HCT116 (cell line): ENCODE data around the gene EXOSC10. TPM values are rescaled to one million over a fixed set of nuclear protein-coding genes. Genes with fewer than 3 reads are reported as not detected.

Experiments
- ATAC-seq: fragments of 200-7000 bp; cut with Tn5 transposase; 2 replicates; pipeline ENCODE4 v1.9.1; 2020; ENCODE audit warnings: mild to moderate bottlenecking, moderate library complexity
- BruUV-seq: library from RNA; stranded (reverse); fragments of 400-500 nt; replicated peaks from 2 replicates; lab custom pipeline; 2021; lab: Mats Ljungman, UMichigan
- CTCF ChIA-PET: fragments of 300-600 bp; sonication (Branson Sonifier 250); formaldehyde crosslinking; loops from one replicate; lab custom pipeline; 2021; ENCODE audit warnings: antibody characterized with exemption; lab: Charles Lee
- POLR2A ChIA-PET: fragments of 300-600, 350-600 bp; sonication (Branson Sonifier 250); formaldehyde crosslinking; loops from one replicate; lab custom pipeline; 2021; ENCODE audit warnings: antibody characterized with exemption; lab: Charles Lee
- RAD21 ChIA-PET, 2 experiments: fragments of 300-600 bp; sonication (Branson Sonifier 250); formaldehyde crosslinking; loops; one replicate each; lab custom pipeline; 2023; ENCODE audit warnings: low total read pairs in 2 of 2; ENCODE audit not compliant: uncharacterized antibody in 2 of 2, unreplicated experiment in 2 of 2, low non-redundant PET in 1 of 2; lab: Charles Lee
- DNase-seq: peaks from one replicate; pipeline ENCODE4 v3.0.0-alpha.2; 2010; ENCODE audit warnings: low read depth, low spot score
- H2AFZ ChIP-seq: fragments of 200-600 bp; shearing (Covaris generic), sonication (generic); 2 replicates; pipeline ENCODE4 v1.6.1; 2017; ENCODE audit warnings: low read depth, mixed run types, mixed read lengths, antibody characterized with exemption, low read length; ENCODE audit not compliant: poor library complexity, severe bottlenecking
- H3K27ac ChIP-seq: 2 replicates; pipeline ENCODE4 v1.5.1; 2012; ENCODE audit warnings: low read depth, low read length
- H3K27me3 ChIP-seq: fragments of 200-600 bp; sonication (generic); 2 replicates; pipeline ENCODE4 v1.6.1; 2016; ENCODE audit warnings: mixed run types, low read length, mixed read lengths; ENCODE audit not compliant: insufficient read depth
- H3K36me3 ChIP-seq, 2 experiments: fragments of 200-500 bp in 1 of 2; fragments of 200-600 bp in 1 of 2; sonication (Bioruptor generic) in 1 of 2; sonication (generic) in 1 of 2; 2 replicates each; pipeline versions ENCODE4 v1.5.1 to v1.6.1; 2014 to 2016; ENCODE audit warnings: low read length in 2 of 2, inconsistent platforms in 1 of 2, mixed read lengths in 1 of 2, mixed run types in 1 of 2; ENCODE audit not compliant: insufficient read depth in 2 of 2, control insufficient read depth in 1 of 2
- H3K4me1 ChIP-seq, 2 experiments: fragments of 200-600 bp in 1 of 2; sonication (generic) in 1 of 2; 2 replicates each; pipeline versions ENCODE4 v1.5.1 to v1.6.1; 2012 to 2017; ENCODE audit warnings: low read length in 2 of 2, inconsistent platforms in 1 of 2, mild to moderate bottlenecking in 1 of 2, mixed read lengths in 1 of 2, mixed run types in 1 of 2, moderate library complexity in 1 of 2; ENCODE audit not compliant: insufficient read depth in 2 of 2, control insufficient read depth in 1 of 2
- H3K4me2 ChIP-seq: fragments of 200-600 bp; sonication (generic); 2 replicates; pipeline ENCODE4 v1.6.1; 2017; ENCODE audit warnings: mixed run types, low read length, mixed read lengths
- H3K4me3 ChIP-seq, 2 experiments: fragments of 200-600 bp in 1 of 2; sonication (generic) in 1 of 2; replicated peaks in 1 of 2; 2 replicates each; pipeline ENCODE4 v1.5.1; 2011 to 2016; ENCODE audit warnings: low read length in 2 of 2, control low read depth in 1 of 2, low read depth in 1 of 2, mild to moderate bottlenecking in 1 of 2, mixed read lengths in 1 of 2, mixed run types in 1 of 2
- H3K79me2 ChIP-seq: fragments of 200-600 bp; sonication (generic); 2 replicates; pipeline ENCODE4 v1.6.1; 2017; ENCODE audit warnings: mild to moderate bottlenecking, mixed run types, low read length, moderate library complexity, mixed read lengths; ENCODE audit not compliant: insufficient read depth
- H3K9ac ChIP-seq: fragments of 200-600 bp; sonication (generic); 2 replicates; pipeline ENCODE4 v1.6.1; 2016; ENCODE audit warnings: low read length, mixed read lengths
- H3K9me2 ChIP-seq: fragments of 200-600 bp; sonication (generic), shearing (Covaris generic); 2 replicates; pipeline ENCODE4 v1.6.1; 2017; ENCODE audit warnings: mixed run types, mild to moderate bottlenecking, moderate library complexity; ENCODE audit not compliant: insufficient read depth
- H3K9me3 ChIP-seq, 2 experiments: fragments of 200-500 bp in 1 of 2; fragments of 200-600 bp in 1 of 2; sonication (Bioruptor generic) in 1 of 2; sonication (generic) in 1 of 2; 2 replicates each; pipeline ENCODE4 v1.6.1; 2014 to 2017; ENCODE audit warnings: low read length in 2 of 2, mixed read lengths in 2 of 2, inconsistent platforms in 1 of 2, low read depth in 1 of 2, mild to moderate bottlenecking in 1 of 2, mixed run types in 1 of 2, moderate library complexity in 1 of 2; ENCODE audit not compliant: control insufficient read depth in 1 of 2, insufficient read depth in 1 of 2
- H4K20me1 ChIP-seq: fragments of 200-600 bp; sonication (generic), shearing (Covaris generic); 2 replicates; pipeline ENCODE4 v1.6.1; 2017; ENCODE audit warnings: mixed run types, mild to moderate bottlenecking, moderate library complexity; ENCODE audit not compliant: insufficient read depth
- EZH2phosphoT487 ChIP-seq: fragments of 200-600 bp; IDR thresholded peaks from 2 replicates; pipeline ENCODE4 v1.6.1; 2018; ENCODE audit warnings: antibody characterized with exemption, borderline replicate concordance
- POLR2AphosphoS5 ChIP-seq: IDR thresholded peaks from 2 replicates; pipeline ENCODE4 v1.6.1; 2011; ENCODE audit warnings: mild to moderate bottlenecking, low read depth, low read length, moderate library complexity
- RAD21 ChIP-seq: IDR thresholded peaks from 2 replicates; pipeline ENCODE4 v1.6.1; 2012; ENCODE audit warnings: low read depth, mild to moderate bottlenecking
- SRF ChIP-seq: IDR thresholded peaks from 2 replicates; pipeline ENCODE4 v1.6.1; 2012; ENCODE audit warnings: low read depth
- ZNF274 ChIP-seq: fragments of 200-500 bp; sonication (Bioruptor generic); IDR thresholded peaks from 2 replicates; pipeline ENCODE4 v1.6.1; 2014; ENCODE audit warnings: mild to moderate bottlenecking, low read depth, low read length, inconsistent platforms
- intact Hi-C: fragments of 100-400 bp; cut with micrococcal nuclease; formaldehyde crosslinking; loops from 2 replicates; pipeline ENCODE4 v1.10.0; 2022
- total RNA-seq: library from RNA; stranded (reverse); gene quantifications from one replicate; pipeline ENCODE4 v1.2.1, GENCODE V29; 2021; ENCODE audit not compliant: unreplicated experiment
- TF ChIP-seq, protein P1 (sequence below): IDR thresholded peaks from 2 replicates; pipeline ENCODE4 v1.6.1; 2012
- TF ChIP-seq, protein P2 (sequence below): IDR thresholded peaks from 2 replicates; pipeline ENCODE4 v1.6.1; 2011; ENCODE audit warnings: mild to moderate bottlenecking, low read length, moderate library complexity; ENCODE audit not compliant: insufficient replicate concordance; ENCODE audit errors: extremely low read depth

The EXOSC10 gene
- total RNA-seq, 1 experiment from 2014 or later, result 80.7 TPM

DNA sequence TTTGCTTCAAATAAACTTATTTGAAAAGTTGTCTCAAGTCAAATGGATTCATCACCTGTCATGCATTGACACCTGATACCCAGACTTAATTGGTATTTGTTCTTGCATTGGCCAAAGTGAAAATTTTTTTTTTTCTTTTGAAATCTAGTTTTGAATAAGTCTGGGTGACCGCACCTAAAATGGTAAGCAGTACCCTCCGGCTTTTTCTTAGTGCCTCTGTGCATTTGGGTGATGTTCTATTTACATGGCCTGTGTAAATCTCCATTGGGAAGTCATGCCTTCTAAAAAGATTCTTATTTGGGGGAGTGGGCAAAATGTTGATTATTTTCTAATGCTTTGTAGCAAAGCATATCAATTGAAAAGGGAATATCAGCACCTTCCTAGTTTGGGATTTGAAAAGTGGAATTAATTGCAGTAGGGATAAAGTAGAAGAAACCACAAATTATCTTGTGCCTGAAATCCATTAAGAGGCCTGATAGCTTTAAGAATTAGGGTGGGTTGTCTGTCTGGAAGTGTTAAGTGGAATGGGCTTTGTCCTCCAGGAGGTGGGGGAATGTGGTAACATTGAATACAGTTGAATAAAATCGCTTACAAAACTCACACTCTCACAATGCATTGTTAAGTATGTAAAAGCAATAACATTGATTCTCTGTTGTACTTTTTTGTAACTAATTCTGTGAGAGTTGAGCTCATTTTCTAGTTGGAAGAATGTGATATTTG is 75.4 kb downstream of the EXOSC10 start:
- Histone ChIP-seq H2AFZ (no peak overlapping the region), H4K20me1 (0 out of 2 replicates have a peak, but pooled peaks cover 16% of the 10 kb centered on the region), H3K9me3 (no peaks in the 10 kb centered on the region), H3K27me3 (no peaks in the 10 kb centered on the region), H3K9ac (no peak overlapping the region), H3K79me2 (peaks cover 27% of the 10 kb centered on the region), H3K4me1 (no peaks in the 10 kb centered on the region), H3K4me2 (no peak overlapping the region), H3K36me3 (peaks cover 41 to 57% of the 10 kb centered on the region in 2 experiments), H3K27ac (no peak overlapping the region), H3K9me2 (no peaks in the 10 kb centered on the region), H3K4me3 (no peak overlapping the region)
- POLR2A ChIA-PET, result no interaction called here
- DNase-seq (no peak), ATAC-seq (no peak)
- TF ChIP-seq SRF (no peak), POLR2AphosphoS5 (no peak), ZNF274 (no peak), EZH2phosphoT487 (no peak), RAD21 (no peak)
- TF ChIP-seq, protein P1, sequence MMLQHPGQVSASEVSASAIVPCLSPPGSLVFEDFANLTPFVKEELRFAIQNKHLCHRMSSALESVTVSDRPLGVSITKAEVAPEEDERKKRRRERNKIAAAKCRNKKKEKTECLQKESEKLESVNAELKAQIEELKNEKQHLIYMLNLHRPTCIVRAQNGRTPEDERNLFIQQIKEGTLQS, result no peak
- TF ChIP-seq, protein P2, sequence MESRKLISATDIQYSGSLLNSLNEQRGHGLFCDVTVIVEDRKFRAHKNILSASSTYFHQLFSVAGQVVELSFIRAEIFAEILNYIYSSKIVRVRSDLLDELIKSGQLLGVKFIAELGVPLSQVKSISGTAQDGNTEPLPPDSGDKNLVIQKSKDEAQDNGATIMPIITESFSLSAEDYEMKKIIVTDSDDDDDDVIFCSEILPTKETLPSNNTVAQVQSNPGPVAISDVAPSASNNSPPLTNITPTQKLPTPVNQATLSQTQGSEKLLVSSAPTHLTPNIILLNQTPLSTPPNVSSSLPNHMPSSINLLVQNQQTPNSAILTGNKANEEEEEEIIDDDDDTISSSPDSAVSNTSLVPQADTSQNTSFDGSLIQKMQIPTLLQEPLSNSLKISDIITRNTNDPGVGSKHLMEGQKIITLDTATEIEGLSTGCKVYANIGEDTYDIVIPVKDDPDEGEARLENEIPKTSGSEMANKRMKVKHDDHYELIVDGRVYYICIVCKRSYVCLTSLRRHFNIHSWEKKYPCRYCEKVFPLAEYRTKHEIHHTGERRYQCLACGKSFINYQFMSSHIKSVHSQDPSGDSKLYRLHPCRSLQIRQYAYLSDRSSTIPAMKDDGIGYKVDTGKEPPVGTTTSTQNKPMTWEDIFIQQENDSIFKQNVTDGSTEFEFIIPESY, result no peak
- CTCF ChIA-PET, result no interaction called here
- no TSS peak for BruUV-seq
- RAD21 ChIA-PET, result no interaction called here
- intact Hi-C loops, result no loop called here
